DMS114 treated with DMSO at 0.1 percent for 48 hours (cell line): ENCODE measurements around the gene GEMIN4.
"Not testable (repeated sequence)": the region's sequence is repeated elsewhere in the genome, so short reads cannot be mapped to it uniquely, and the experiment has no call there.

ENCODE experiments used
- DNase-seq: peaks from one replicate; lab custom pipeline; 2025; ENCODE audit not compliant: unreplicated experiment; lab: John Stamatoyannopoulos, UW

The GEMIN4 gene

DNA sequence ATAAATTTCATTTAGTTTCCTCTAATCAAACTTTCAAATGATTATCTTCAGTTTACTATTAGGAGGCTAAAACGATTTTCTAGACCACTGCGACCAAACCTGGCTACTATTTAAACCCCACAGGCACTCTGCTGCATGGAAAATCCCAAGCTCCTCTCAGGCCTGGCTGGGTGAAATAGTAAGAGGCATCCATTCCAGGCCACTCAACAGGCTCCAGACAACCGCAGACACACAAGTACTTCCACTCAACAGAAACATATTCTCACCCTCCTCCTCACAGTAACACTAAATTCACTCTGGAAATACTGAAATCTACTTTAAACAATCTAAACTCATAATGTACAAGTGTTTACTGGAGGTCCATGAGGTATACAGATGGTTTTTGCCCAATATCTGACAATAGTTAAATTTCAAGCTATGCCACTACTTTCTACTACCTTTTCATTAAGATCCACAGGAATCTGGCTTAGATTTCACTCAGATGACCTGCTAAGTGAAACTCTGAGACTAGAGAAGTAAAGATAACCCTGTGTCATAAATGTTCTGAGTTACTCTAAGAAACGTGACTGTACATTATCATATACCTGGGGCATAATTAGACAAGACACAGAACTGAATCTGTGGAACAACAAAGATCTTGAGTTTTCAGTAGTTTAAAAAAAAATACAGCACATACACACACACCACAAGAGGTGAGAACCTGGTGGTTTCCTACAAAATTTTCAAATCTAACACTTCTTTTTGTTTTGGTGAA is 47.8 kb downstream of the GEMIN4 start:
- no peak for DNase-seq

DNA sequence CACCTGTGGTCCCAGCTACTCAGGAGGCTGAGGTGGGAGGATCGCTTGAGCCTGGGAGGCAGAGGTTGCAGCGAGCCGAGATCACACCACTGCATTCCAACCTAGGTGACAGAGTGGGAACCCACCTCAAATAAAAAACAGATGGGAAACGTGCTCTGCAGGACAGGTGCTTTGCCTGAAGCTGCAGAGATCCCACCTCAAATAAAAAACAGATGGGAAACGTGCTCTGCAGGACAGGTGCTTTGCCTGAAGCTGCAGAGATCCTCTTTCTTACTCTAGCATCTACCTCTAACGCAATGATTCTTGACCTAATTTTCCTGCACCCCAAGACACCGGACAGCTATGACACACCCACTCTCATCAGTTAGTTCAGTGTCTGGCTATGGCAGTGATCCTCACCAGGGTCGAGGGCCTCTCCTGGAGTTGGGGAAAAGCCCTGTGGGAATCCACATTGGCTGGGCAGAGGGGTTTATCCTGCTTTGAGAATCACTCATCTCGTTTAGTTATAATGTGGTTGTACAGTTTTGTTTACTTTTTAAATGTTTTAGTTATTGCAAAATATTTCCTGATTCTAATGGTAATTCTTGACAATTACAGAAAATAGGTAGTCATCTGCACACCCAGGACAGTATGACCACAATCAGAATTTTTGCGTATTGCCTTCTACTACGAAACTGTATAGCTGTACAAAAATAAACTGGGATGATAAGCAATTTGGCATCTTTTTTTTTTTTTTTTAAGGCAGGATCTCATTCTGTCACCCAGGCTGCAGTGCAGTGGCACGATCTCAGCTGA is 48.8 kb downstream of the GEMIN4 start:
- DNase-seq: no peak

DNA sequence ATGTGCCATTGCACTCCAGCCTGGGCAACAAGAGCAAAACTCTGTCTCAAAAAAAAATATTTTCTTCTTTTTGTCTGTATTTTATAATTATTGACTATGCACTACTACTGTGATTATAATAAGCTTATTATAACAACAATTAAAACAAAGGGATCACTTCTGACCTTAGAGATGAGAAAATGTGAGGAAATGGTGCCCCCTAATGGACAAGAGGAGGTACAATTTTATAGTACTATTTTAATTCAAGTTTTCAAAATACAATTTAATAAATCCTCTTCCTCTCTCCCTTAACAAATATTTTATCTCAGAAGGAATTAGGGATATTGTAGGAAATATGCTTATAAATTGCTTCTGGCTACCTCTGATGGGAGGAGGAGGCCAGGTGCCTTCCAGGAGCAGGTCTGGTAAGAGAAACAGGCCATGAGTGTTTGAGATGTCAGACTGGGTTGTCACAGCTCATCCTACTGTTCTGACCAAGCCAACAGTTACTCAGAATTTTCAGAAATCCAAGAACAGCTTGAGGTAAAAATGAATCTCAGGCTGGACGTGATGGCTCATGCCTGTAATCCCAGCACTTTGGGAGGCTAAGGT is 51.5 kb downstream of the GEMIN4 start:
- peak; percentile 28 for DNase-seq

DNA sequence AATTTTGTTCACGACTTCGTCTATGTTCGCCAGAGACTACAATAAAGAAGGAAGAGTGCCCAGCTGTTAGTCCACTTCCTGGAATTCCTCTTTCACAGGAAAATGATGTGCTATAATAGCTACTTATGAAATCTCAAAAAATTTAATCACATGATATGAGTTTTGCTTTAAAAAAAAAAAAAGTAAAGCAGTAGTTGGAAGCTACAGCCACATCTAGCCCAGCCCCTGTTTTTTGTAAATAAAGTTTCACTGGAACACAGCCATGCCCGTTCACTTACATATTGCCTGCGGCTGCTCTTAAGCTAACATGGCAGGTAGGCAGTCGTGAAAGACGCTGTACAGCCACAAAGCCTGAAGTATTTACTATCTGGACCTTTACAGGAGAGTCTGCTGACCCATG is 52.7 kb downstream of the GEMIN4 start:
- no peak for DNase-seq

DNA sequence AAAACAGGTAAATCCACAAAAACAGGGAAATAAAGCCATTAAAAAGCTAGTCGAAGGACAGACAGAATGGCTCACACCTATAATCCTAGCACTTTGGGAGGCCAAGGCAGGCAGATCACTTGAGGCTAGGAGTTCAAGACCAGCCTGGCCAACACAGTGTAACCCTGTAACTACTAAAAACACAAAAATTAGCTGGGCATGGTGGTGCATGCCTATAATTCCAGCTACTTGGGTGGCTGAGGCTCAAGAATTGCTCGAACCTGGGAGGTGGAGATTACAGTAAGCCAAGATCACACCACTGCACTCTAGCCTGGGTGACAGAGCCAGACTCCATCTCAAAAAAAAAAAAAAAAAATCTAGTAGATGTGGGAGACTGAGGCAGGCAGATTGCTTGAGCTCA is 54.0 kb downstream of the GEMIN4 start:
- not testable (repeated sequence) for DNase-seq

DNA sequence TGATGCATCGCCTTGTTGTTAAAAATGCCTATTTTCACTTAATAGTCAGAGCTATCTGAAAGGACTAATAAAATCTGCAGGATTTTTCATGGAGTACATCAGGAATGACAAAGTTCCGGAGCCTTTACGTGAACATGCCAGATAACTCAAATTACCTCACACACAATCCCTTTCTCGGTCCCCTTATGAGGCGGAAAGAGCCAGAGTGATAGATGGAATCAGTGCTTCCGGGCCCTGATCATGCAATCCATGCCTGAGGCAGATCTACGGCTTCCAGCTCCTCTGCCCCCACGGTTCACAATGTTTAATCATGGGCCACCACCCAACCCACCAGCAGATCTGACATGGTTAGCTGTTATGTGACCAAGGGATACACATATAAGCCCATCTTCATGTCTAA is 54.4 kb downstream of the GEMIN4 start:
- no peak for DNase-seq

DNA sequence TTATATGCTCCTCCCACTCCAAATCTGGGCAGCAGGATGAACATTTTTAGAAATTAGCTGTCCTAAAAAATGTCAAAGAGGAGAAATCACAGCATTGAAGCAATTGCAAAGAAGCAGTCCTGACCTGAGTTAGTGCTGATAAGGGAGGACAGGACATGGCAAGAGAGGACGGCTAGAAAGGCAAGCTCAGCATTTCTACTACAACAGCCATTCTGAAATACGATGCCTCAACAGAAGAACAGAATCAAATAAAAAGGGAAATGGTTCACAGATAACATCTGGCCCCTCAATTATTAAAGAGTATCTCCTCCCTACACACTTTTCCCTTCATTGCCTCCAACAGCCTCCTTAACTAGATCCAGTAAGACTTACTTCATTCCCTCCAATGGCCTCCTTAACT is 55.7 kb downstream of the GEMIN4 start:
- DNase-seq: no peak
